ENCODE results near the gene NACAD.

Gene NACAD

GRCh38 chr7:45073786-45074527 is 14.8 kb downstream of the NACAD start:
- DNase-seq: no peak

GRCh38 chr7:45073031-45073785 is 15.6 kb downstream of the NACAD start:
- no peak for DNase-seq

GRCh38 chr7:45072131-45073030 is 16.4 kb downstream of the NACAD start:
- DNase-seq: no peak

- no peak for DNase-seq
Observed at GRCh38 chr7:45071528-45071927, 17.2 kb downstream of the NACAD start.

- no peak for DNase-seq
Observed at GRCh38 chr7:45070254-45070642, 18.5 kb downstream of the NACAD start.

GRCh38 chr7:45069444-45070253 is 19.1 kb downstream of the NACAD start:
- no peak for DNase-seq

GRCh38 chr7:45068236-45069023 is 20.3 kb downstream of the NACAD start:
- no peak for DNase-seq

GRCh38 chr7:45067582-45067981 is 21.2 kb downstream of the NACAD start:
- DNase-seq: no peak

- DNase-seq: no peak
Observed at GRCh38 chr7:45066409-45066808, 22.4 kb downstream of the NACAD start.

GRCh38 chr7:45065031-45065995 is 23.5 kb downstream of the NACAD start:
- no peak for DNase-seq

- no peak for DNase-seq
Observed at GRCh38 chr7:45064047-45064725, 24.6 kb downstream of the NACAD start.

- DNase-seq: no peak
Observed at GRCh38 chr7:45061806-45062425, 26.9 kb downstream of the NACAD start.

- no peak for DNase-seq
Observed at GRCh38 chr7:45061352-45061751, 27.4 kb downstream of the NACAD start.

- no peak for DNase-seq
Observed at GRCh38 chr7:45060295-45060694, 28.5 kb downstream of the NACAD start.

- DNase-seq: no peak
Observed at GRCh38 chr7:45057878-45058277, 30.9 kb downstream of the NACAD start.

- DNase-seq: no peak
Observed at GRCh38 chr7:45055594-45056219, 33.1 kb downstream of the NACAD start.

GRCh38 chr7:45055016-45055415 is 33.8 kb downstream of the NACAD start:
- DNase-seq: no peak

GRCh38 chr7:45054442-45054841 is 34.3 kb downstream of the NACAD start:
- no peak for DNase-seq

- DNase-seq: no peak
Observed at GRCh38 chr7:45053941-45054340, 34.8 kb downstream of the NACAD start.

Data from activated CD8-positive, alpha-beta memory T cell treated with anti-CD3 and anti-CD28 coated beads, Interleukin-2, amount 50 U/mL, for 4 hours (primary cell).